NCI-H524 treated with DMSO at 0.1 percent for 48 hours (cell line): ENCODE measurements around the gene NTN4.
"Not testable (repeated sequence)": the region's sequence is repeated elsewhere in the genome, so short reads cannot be mapped to it uniquely, and the experiment has no call there.

Experiments used
- DNase-seq: peaks from one replicate; lab custom pipeline; 2025; lab: John Stamatoyannopoulos, UW

Gene NTN4

GRCh38 chr12:95746062-95746461 is 44.5 kb downstream of the NTN4 start:
- not testable (repeated sequence) for DNase-seq

GRCh38 chr12:95742586-95742985 is 48.0 kb downstream of the NTN4 start:
- DNase-seq, result no peak

- DNase-seq, result no peak
Measured at GRCh38 chr12:95741635-95742034, 48.9 kb downstream of the NTN4 start.

GRCh38 chr12:95740751-95741150 is 49.8 kb downstream of the NTN4 start:
- DNase-seq, result no peak

GRCh38 chr12:95739561-95740313 is 50.8 kb downstream of the NTN4 start:
- no peak for DNase-seq

- no peak for DNase-seq
Measured at GRCh38 chr12:95738024-95738611, 52.4 kb downstream of the NTN4 start.

- DNase-seq, result no peak
Measured at GRCh38 chr12:95736631-95737030, 53.9 kb downstream of the NTN4 start.

GRCh38 chr12:95735728-95736127 is 54.8 kb downstream of the NTN4 start:
- DNase-seq, result not testable (repeated sequence)

GRCh38 chr12:95733141-95733825 is 57.3 kb downstream of the NTN4 start:
- no peak for DNase-seq

- DNase-seq, result no peak
Measured at GRCh38 chr12:95731519-95731958, 59.0 kb downstream of the NTN4 start.

GRCh38 chr12:95730457-95730856 is 60.1 kb downstream of the NTN4 start:
- DNase-seq, result no peak

- DNase-seq, result no peak
Measured at GRCh38 chr12:95726903-95727302, 63.7 kb downstream of the NTN4 start.

GRCh38 chr12:95724767-95725166 is 65.8 kb downstream of the NTN4 start:
- DNase-seq, result no peak

- DNase-seq, result no peak
Measured at GRCh38 chr12:95723693-95724384, 66.7 kb downstream of the NTN4 start.

GRCh38 chr12:95721320-95721719 is 69.2 kb downstream of the NTN4 start:
- DNase-seq, result no peak

GRCh38 chr12:95720146-95720545 is 70.4 kb downstream of the NTN4 start:
- DNase-seq, result no peak

GRCh38 chr12:95718772-95719171 is 71.8 kb downstream of the NTN4 start:
- DNase-seq, result no peak

GRCh38 chr12:95718006-95718431 is 72.5 kb downstream of the NTN4 start:
- no peak for DNase-seq

GRCh38 chr12:95717316-95717928 is 73.1 kb downstream of the NTN4 start:
- no peak for DNase-seq

- DNase-seq, result no peak
Measured at GRCh38 chr12:95715177-95715576, 75.4 kb downstream of the NTN4 start.

GRCh38 chr12:95712269-95712668 is 78.3 kb downstream of the NTN4 start:
- DNase-seq, result no peak

GRCh38 chr12:95710386-95710785 is 80.2 kb downstream of the NTN4 start:
- DNase-seq, result no peak
